Activated CD4-positive, alpha-beta T cell treated with anti-CD3 and anti-CD28 coated beads, Interleukin-2, amount 50 U/mL, for 1 hour (primary cell): Measurements from ENCODE around the gene ZNF827.

Source experiments
- DNase-seq: peaks from one replicate; pipeline ENCODE4 v3.0.0-alpha.2; 2020

ZNF827 gene

GRCh38 chr4:145821766-145822165, 116.9 kb downstream of the ZNF827 start:
- DNase-seq = no peak

- no peak for DNase-seq
Observed at GRCh38 chr4:145820407-145820806, 118.2 kb downstream of the ZNF827 start.

GRCh38 chr4:145819853-145820181, 118.8 kb downstream of the ZNF827 start:
- no peak for DNase-seq

- no peak for DNase-seq
Observed at GRCh38 chr4:145819101-145819852, 119.3 kb downstream of the ZNF827 start.

GRCh38 chr4:145818011-145818410, 120.6 kb downstream of the ZNF827 start:
- no peak for DNase-seq

- no peak for DNase-seq
Observed at GRCh38 chr4:145816091-145816490, 122.5 kb downstream of the ZNF827 start.

- no peak for DNase-seq
Observed at GRCh38 chr4:145815626-145816025, 123.0 kb downstream of the ZNF827 start.

GRCh38 chr4:145815027-145815612, 123.5 kb downstream of the ZNF827 start:
- DNase-seq = no peak

GRCh38 chr4:145814246-145814645, 124.4 kb downstream of the ZNF827 start:
- DNase-seq = no peak

- no peak for DNase-seq
Observed at GRCh38 chr4:145812919-145813318, 125.7 kb downstream of the ZNF827 start.

- no peak for DNase-seq
Observed at GRCh38 chr4:145808848-145809512, 129.6 kb downstream of the ZNF827 start.

- DNase-seq = no peak
Observed at GRCh38 chr4:145808021-145808650, 130.5 kb downstream of the ZNF827 start.

- no peak for DNase-seq
Observed at GRCh38 chr4:145805490-145805889, 133.1 kb downstream of the ZNF827 start.

GRCh38 chr4:145804116-145804515, 134.5 kb downstream of the ZNF827 start:
- no peak for DNase-seq

GRCh38 chr4:145799223-145799622, 139.4 kb downstream of the ZNF827 start:
- DNase-seq = no peak

- DNase-seq = no peak
Observed at GRCh38 chr4:145797278-145797677, 141.3 kb downstream of the ZNF827 start.

GRCh38 chr4:145796346-145796745, 142.3 kb downstream of the ZNF827 start:
- DNase-seq = no peak

- DNase-seq = no peak
Observed at GRCh38 chr4:145795521-145795920, 143.1 kb downstream of the ZNF827 start.

- DNase-seq = no peak
Observed at GRCh38 chr4:145792429-145792828, 146.2 kb downstream of the ZNF827 start.

GRCh38 chr4:145791988-145792387, 146.6 kb downstream of the ZNF827 start:
- DNase-seq = no peak

GRCh38 chr4:145788755-145789154, 149.9 kb downstream of the ZNF827 start:
- DNase-seq = no peak

GRCh38 chr4:145786830-145787229, 151.8 kb downstream of the ZNF827 start:
- DNase-seq = no peak

GRCh38 chr4:145786261-145786660, 152.4 kb downstream of the ZNF827 start:
- DNase-seq = no peak
